ENCODE data around the gene EEF1A2.
"Not testable (repeated sequence)": the region's sequence is repeated elsewhere in the genome, so short reads cannot be mapped to it uniquely, and the experiment has no call there.

EEF1A2 gene

DNA sequence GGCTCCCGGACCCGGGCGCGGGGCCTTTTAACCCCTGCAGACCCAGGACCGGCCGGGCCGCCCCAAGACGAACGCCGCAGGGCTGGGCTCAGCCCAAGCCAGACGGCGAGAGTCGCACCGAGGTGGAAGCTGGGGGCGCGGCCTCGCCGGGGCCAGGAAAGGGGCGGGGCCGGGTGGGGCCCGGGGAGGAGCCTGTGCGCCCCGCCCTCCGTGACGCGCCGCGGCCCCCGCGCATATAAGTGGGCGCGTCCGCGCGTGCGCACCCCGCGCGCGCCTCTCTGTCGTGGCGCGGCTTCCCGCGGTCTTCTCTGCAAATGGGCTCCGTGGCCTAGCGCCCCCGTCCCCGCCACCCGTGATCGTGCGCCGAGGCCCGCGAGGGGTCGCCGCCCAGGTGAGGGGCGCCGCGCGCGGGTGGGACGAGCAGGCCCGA, 21.6 kb upstream of the EEF1A2 start, which contains the start of gene PPDPF:
PPDPF (plus strand) TSS at position 262 of the 430 bp plus-strand sequence. CDS start 544 bp downstream, outside the sequence.
- peak; percentile 71 for DNase-seq (ENCODE audit: low read depth)

DNA sequence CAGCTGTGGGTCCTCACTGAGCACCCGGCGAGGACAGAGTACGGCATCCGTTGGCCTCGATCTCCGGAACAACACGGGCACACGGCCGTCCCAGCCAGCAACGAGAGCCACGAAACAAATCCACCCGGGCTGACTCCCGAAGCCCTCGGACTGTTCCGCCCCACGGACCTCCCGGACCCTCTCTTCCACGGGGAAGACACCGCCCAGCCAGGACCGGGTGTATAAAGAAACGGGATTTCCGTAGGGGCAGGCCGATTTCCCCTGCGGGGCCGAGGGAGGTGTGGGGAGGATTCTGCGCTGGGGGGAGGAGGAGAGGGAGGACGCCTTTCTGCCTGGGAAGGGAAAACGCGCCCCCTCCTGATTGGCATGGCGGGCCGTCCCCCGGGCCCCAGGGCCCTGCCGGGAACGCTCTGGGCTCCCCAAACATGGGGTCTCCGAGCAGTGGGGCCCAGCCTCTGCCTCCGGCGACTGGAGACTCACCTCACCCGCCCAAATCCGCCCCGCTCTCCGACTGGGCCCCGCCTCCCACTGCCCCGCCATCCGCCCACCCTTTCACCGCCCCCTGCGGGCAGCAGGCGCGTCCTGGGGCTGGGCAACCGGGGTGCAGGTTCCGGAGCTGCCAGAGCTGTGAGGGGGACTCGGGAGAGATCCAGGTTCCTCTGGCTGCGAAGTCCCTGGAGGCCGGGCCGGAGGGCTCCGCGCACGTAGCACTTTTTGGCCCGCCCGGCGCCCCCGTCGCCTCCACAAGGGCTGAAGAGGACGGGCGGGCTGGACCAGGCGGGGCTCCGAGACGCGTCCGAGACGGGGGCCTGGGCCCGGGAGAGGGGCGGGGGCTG, 21.0 kb upstream of the EEF1A2 start:
- peak; percentile 59 for DNase-seq (ENCODE audit: low read depth)

DNA sequence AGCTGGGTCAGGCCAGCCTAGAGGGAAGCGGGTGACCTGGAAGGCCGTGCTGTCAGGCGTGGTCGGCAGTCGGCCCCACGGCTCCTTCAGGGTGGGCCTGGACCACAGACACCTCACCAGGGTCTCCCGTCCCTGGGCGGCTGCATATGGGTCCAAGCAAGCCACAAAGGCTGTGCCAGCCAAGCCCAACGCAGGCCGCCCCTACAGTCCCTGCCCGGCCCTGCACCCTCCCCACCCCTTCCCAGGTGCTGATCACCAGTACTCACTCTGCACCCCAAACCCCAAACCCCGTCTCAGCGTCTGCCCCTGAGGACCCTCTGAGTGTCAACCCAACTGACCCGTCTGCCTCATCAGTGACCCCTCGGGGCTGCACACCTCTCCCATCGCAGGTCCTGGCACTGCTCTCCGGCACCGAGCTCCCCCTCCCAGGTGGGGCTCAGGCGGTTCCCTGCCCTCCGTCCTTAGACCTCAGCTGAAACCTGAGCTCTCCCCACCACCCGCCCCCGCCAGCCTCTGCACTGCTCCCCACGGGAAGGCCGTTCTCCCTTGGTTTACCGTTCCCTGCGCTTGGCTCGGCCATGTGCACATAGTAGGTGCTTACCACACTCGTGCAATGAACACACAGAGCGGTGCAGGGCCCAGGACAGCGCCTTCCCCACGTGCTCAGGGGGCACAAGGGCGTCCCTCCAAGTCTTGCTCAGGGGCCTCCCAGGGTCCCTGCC, 20.2 kb upstream of the EEF1A2 start:
- DNase-seq (ENCODE audit: low read depth): no peak

DNA sequence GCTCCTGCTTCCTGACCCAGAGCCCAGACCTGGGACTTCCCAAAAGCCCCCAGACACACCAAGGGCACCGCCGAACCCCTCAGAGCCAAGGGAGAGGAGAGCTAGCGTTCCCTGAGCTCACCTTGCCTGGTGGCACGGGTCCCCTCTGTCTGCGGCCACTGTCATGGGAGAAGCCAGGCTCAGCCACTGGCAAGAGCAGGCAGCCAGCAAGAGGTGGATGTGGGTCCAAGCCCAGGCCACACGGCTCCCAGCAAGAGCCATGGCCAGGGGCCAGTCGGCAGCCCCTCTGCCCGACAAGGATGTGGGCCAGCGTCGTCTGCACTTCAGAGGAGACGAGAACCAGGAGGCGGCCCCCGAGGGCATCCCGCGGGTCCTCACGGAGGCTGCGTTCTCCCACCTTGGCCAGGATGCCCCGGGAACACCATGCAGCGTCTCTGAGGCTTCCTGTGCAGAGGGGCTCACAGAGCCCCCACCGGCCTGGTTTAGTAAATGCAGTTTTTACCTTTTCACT, 19.5 kb upstream of the EEF1A2 start:
- DNase-seq (ENCODE audit: low read depth): no peak

DNA sequence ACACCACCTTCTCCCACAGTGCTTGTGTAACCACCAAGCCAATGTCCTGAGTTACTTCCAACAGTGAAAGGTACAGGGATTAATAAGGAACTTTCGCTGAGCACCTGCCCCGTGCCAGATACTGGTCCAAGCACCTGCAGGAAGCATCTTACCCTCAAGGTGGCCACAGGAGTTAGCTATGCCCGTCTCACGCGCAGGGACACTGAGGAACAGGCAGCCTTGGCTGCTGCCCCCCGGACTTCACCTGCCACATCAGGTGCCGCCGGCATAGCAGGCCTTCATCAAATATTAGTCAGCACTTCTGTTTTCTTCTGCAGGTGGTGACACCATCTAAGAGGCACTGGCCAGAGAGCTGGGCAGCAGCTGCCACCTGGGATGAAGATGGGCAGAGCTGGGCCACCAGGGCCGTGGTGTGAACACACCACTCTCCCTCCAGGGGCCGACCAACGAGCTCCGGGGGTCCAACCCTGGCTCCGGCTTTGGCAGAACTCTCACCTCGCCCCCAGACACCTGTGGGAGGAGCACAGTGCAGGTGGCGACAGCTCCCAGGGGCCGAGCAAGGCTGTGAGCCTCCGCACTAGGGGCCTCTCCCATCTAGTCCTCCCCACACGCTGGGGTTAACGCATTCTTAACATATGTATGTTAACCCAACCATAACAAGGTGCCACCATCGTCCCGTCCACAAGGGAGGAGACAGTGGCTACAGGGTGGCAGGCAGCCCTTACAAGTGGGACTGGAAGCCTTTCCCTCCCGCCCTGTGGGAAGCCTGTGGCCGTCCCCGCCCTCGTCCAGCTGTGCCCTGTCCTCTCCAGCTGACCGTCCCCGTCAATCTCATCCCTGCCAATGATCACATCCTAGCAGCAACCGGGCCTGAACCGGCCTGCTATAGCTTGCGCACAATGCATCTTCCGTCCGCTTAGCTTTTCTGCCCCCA, 18.8 kb upstream of the EEF1A2 start:
- no peak for DNase-seq (ENCODE audit: low read depth)

DNA sequence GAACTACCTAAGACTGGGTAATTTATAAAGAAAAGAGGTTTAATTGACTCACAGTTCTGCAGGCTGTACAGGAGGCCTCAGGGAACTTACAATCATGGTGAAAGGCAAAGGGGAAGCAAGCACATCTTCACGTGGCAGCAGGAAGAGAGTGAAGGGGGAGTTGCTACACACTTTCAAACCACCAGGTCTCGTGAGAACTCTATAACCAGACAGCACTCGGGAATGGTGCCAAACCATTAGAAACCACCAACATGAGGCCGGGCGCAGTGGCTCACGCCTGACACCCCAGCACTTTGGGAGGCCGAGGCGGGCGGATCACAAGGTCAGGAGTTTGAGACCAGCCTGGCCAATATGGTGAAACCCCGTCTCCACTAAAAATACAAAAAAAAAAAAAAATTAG, 15.6 kb upstream of the EEF1A2 start:
- not testable (repeated sequence) for DNase-seq (ENCODE audit: low read depth)

DNA sequence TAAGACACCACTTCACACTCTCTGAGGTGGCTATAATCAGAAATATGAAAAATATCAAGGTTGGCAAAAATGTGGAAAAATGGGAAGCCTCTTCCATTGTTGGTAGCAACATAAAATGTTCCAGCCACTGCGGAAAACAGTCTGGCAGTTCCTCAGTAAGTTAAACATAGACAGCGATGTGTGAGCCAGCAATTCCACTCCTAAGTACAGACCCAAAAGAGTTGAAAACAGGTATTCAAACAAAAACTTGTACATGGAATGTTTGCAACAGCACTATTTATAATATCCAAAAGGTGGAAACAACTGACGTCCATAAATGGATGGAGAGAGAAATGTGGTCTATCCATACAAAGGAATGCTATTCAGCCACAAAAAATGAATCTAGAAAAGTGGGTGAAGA, 14.3 kb upstream of the EEF1A2 start:
- no peak for DNase-seq (ENCODE audit: low read depth)

DNA sequence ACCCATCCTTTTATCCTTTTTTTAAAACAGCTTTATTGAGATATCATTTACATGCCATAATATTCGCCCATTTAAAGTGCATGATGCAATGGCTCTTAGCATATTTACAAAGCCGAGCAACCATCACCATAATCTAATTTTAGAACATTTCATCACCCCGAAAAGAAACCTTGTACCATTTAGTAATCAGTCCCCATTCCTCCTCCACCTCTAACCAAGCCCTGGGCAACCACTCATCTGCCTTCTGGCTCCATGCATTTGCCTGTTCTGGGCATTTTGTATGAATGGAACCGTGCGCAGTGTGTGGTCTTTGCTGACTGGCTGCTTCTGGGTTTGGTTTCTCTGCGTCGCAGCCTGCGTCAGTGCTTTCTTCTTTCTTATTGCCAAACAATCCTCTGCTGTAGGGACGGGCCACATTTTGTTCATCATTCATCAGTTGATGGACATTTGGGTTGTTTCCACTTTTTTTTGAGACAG, 10.2 kb upstream of the EEF1A2 start:
- DNase-seq (ENCODE audit: low read depth): no peak

DNA sequence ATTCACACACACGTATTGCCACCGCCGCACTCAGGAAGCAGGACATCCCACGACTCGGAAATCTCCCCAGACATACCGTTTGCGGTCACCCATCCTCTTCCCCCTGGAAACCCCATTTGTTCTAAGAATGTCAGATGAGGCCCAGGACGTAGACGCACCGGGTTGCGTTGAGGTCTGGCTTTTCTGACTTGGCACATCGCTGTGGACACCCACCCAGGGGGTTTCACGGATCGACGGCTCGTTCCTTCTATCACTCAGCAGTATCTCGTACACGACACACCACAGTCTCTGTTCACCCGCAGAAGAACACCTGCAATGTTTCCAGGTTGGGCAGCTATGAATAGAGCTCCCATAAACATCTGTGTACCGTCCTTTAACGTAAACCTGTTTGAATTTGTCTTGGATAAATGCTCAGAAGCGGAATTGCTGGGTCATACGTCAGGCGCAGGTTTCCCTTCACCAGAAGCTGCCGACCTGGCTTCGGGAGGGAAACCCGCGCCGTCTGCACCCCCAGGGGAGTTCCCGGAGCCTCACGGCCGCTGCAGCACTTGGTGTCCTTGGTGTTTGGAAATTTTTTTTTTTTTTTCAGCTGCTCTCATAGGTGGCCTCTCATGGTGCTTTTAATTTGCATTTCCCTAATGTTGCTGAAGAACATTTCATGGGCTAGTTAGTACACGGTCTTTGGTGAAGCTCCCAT, 9.3 kb upstream of the EEF1A2 start:
- no peak for DNase-seq (ENCODE audit: low read depth)

DNA sequence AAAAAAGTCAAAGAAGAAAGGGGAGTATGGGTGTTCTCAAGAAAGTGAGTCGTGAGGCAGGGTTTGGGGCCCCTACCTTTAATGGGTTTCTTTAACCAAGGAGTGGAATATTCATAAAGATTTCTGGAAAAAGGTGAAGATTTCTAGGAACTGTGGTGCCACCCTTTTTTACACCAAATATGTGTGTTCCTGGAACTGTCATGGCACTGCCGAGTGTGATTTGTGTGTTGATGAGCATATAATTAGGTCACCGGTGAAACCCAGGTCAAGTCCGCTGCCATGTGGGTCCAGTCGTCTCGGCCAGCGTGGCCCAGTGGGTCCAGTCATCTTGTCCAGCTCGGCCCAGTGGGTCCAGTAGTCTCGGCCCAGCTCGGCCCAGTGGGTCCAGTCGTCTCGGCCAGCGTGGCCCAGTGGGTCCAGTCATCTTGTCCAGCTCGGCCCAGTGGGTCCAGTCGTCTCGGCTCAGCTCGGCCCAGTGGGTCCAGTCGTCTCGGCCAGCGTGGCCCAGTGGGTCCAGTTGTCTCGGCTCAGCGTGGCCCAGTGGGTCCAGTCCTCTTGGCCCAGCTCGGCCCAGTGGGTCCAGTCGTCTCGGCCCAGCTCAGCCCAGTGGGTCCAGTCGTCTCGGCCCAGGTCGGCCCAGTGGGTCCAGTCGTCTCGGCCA, 8.3 kb upstream of the EEF1A2 start:
- no peak for DNase-seq (ENCODE audit: low read depth)

DNA sequence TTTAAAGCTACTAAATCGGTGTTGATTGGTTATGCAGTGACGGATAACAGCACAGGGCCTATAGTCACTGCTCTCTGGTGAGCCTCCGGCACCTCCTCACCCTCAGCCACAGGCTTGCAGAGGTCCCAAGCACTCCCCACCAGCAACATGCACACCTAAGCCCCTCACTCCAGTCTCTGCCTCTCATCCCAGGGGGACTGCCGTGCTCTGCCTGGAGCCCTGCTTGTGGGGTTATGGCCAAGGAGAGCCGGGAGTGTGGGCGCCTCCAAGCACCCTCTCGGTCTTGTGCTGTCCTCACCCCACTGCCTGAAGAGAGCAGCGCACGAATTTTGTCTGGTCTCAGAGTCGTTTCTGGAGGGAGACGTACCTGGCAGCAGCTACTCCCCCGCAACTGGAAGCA, 6.8 kb upstream of the EEF1A2 start:
- no peak for DNase-seq (ENCODE audit: low read depth)

DNA sequence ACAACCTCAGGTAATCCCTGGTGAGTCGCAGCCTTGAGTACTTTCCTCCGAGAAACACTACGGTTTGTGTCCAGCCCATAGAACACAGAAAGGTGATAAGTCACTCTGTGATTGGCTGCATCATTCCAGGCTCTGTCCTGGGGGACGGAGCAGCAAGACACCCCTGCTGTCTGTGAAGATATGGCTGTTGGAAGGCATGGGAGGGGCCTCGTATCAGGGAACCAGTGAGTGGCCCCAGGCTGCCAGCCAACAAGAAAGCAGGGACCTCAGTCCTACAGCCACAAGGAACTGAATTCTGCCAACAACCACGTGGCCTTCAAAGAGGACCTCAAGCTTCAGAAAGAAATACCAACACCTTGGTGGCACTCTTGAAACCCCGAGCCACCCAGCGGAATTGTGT, 6.4 kb upstream of the EEF1A2 start:
- no peak for DNase-seq (ENCODE audit: low read depth)

DNA sequence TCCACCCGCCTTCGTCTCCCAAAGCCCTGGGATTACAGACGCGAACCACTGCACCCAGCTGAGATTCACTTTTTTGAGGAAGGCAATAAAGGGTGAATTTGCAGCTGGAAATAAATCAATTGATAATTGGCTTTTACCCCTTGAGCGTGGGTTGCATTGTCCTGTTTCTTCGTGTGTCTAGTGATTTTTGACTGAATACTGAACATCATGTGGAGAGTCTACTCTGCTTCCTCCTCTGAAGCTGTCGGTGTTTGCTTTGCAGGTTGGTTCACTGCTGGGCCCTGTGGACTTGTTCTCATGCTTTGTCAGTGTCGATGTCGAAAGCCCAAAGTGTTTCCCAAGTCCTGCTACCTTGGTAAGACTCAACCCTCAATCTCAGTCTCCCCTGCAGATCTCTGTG, 5.8 kb upstream of the EEF1A2 start:
- DNase-seq (ENCODE audit: low read depth): no peak

DNA sequence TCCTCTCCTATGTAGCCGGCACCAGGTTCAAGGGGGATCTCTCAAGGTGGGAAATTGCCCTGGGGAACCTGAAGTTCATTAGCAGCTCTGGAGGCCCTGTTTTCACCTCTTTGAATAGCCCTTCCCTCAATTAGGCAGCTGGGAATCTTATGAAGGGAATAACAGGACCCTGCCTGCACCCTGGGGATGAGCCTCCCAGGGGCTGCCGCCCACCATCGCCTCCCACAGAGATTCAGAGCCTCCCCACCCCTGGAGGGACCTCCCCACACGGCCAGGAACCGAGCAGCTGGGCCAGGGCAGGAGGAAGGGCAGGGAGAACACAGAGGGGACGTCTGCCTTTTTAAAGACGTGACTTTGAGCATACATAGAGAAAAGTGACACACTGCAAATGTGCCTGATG, 4.6 kb upstream of the EEF1A2 start:
- DNase-seq (ENCODE audit: low read depth): no peak

DNA sequence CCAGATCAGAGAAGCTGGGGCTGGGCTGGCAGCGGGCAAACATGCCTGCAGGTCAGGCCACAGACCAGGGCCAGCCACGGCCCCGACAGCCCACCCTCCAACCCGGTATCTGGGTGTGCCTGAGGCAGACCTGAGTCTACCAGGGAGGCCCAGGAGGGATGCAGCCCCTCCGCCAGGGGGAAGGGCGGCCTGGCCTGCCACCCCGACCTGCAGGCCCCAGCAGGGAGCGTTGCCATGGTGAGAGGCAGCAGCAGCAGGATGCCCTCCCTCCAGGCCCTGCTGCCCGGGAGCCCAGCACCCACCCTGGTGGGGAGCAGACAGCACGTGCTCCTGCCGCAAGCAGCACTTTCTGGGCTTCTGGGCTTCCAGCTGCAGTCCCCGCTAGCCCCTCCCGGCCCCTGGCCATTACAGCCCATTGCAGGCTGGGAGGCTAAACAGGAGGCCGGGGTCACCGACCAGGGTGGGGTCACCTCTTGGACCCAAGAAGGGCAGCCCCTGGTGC, 3.8 kb upstream of the EEF1A2 start:
- DNase-seq (ENCODE audit: low read depth): no peak

DNA sequence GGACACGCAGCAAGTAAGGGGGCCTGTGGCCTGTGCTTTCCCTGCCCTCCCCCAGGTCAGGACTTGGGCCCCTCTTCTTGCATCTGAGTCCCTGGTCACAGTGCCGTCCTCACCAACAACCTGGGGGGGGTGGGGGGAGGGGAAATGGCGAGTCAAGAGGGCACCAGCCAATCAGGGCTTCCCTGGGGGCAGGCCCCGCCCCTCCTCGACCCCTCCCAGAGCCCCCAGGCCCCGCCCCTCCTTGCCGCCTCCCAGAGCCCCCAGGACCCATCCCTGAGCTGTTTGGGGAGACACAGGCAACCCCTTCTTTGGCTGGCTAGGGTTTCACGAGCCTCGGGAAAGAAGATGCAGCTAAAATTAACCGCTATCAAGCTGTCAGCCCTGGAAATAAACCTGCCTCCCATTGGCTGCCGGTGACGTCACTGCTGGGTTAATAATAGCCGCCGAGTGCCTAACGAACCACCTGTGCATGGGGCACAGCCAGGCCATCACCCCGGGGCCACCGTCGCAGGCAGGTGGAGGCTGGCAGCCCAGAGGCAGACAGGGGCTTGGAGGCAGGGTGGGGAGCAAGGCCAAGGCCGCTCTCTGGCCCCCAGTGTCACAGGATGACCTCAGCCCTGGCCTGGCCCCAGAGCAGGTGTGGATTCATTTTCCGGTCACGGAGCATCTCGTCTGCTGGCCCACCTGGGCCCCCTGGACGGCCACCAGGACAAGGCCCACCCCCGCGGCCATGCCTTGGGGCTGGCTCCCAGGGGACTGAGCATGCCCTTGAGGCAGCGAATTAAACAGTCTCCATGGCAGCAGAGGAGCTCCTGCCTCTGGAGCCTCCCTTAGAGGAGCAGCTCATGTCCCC, 3.2 kb upstream of the EEF1A2 start:
- DNase-seq (ENCODE audit: low read depth): no peak

DNA sequence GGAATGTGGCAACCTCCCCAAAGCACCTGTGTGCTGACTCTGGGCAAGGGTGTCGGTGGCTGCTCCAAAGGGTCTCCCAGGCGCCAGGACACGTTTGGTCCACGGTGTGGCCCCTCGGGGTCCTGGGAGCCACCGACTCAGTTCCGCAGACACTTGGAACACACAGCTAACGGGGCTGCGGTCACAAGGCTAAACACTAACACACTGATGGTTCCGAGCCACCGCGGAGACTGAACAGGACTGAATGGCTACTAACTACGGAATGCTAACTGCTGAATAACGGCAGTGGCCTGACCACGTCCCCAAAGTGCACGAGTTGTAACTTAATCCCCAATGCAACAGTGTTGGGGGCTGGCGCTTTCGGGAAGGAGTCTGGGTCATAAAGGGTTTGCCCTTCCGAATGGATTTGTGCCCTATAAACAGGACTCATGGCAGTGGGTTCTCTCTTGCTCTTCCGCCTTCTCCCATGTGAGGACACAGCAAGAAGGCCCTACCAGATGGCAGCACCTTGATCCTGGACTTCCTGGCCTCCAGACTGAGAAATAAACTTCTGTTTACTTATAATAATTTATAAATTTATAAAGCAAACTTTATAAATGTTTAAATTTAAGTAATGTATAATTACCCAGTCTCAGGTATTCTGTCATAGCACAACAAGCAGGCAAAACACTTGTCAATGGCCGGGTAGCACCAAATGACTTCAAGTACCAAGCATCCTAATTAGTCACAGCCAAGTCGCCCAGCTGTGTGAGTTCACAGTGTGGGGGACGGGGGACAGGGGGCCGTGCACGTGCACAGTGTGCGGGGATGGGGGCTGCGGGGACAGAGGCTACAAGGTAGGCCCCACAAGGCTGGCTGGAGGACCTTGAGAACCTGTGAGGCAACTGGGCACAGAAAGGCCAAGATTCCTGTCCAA, 2.3 kb upstream of the EEF1A2 start:
- no peak for DNase-seq (ENCODE audit: low read depth)

DNA sequence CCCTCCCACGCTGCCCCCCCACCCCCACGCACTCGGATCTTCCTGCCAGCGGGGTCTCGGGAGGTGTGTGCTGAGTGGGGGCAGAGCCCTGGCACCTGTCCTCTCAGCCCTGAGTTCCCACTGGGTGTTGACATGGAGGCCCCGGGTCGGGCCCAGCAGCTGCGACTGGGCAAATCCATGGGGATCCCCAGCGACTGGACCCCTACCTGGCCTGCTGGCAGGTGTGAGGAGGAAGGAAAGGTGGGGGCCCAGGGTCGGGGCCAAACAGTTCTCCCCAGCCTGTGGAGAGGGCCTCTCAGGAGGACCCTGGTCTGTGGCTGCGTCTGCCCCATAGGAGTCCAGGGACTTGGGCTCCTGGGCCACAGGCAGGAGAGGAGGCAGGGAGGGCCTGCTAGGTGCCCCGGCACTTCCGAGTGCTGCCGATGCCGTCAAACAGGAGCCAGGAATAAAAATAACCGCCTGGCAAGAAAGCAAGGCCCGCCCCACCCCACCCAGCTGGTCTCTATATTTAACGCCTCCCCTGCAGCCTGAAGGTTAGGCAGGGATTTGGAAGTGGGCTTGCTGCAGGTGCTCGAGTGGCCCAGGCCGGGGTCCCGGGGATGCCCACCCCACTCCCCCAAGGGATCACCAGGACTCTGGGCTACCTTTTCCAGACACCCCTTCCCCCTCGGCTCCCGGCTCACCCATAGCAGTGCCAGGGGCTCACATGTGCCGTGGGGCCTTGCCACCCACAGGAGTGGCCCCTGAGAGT, 1.4 kb upstream of the EEF1A2 start:
- DNase-seq (ENCODE audit: low read depth): no peak

Data from T-helper 22 cell (primary cell).